Skeletal muscle tissue (tissue), 4 donors: Measurements from ENCODE around the gene PAXX. TPM values are rescaled to one million over a fixed set of nuclear protein-coding genes. Genes with fewer than 3 reads are reported as not detected.

Source experiments
- H3K27ac ChIP-seq: one replicate; pipeline ENCODE4 v1.7.0; 2013; ENCODE audit warnings: mild to moderate bottlenecking, low read depth, low read length, inconsistent platforms
- H3K27me3 ChIP-seq, 3 donors: one replicate each; pipeline ENCODE4 v1.7.0; 2013; ENCODE audit warnings: low read length in 3 of 3; ENCODE audit not compliant: control insufficient read depth in 3 of 3, insufficient read depth in 3 of 3
- H3K36me3 ChIP-seq, 3 donors: one replicate each; pipeline ENCODE4 v1.7.0; 2013; ENCODE audit warnings: low read length in 3 of 3; ENCODE audit not compliant: control insufficient read depth in 3 of 3, insufficient read depth in 3 of 3
- H3K4me1 ChIP-seq, 3 donors: one replicate each; pipeline ENCODE4 v1.7.0; 2013; ENCODE audit warnings: low read length in 3 of 3, mild to moderate bottlenecking in 3 of 3; ENCODE audit not compliant: control insufficient read depth in 3 of 3, insufficient read depth in 3 of 3
- H3K4me3 ChIP-seq, 3 donors: one replicate each; pipeline ENCODE4 v1.7.0; 2013; ENCODE audit warnings: low read length in 3 of 3
- H3K9ac ChIP-seq, 3 donors: one replicate each; pipeline ENCODE4 v1.7.0; 2013; ENCODE audit warnings: low read length in 3 of 3, mild to moderate bottlenecking in 3 of 3, moderate library complexity in 2 of 3, low read depth in 1 of 3
- H3K9me3 ChIP-seq, 3 donors: one replicate each; pipeline ENCODE4 v1.7.0; 2013; ENCODE audit warnings: low read length in 3 of 3; ENCODE audit not compliant: control insufficient read depth in 3 of 3
- total RNA-seq: library from RNA; depleted of rRNA; stranded (reverse); fragments of >200 nt; gene quantifications from one replicate; pipeline ENCODE4 v1.2.3, GENCODE V29; 2014
- donor health status: Osteomylitis.

The PAXX gene
- total RNA-seq, 1 donor from 2014 or later = 2.1 TPM

GRCh38 chr9:136992819-136993369, 672 bp downstream of the PAXX start:
- H3K36me3 ChIP-seq = peaks cover 3 to 6% (median 3%) of the 10 kb centered on the region in 3 donors
- H3K27ac ChIP-seq = peak overlapping the region; percentile 19
- H3K27me3 ChIP-seq = peaks cover 6 to 15% (median 11%) of the 10 kb centered on the region in 3 donors
- H3K4me3 ChIP-seq = peak overlapping the region; percentile 83 to 84 (median 83)
- H3K9me3 ChIP-seq = peaks cover 0 to 4% (median 0%) of the 10 kb centered on the region in 3 donors
- H3K4me1 ChIP-seq = peaks cover 13 to 18% (median 15%) of the 10 kb centered on the region in 3 donors
- H3K9ac ChIP-seq = peak overlapping the region; percentile 70 to 85 (median 85)

- Histone ChIP-seq H3K27me3 (peaks cover 6 to 18% (median 15%) of the 10 kb centered on the region in 3 donors), H3K4me1 (peaks cover 13 to 18% (median 15%) of the 10 kb centered on the region in 3 donors), H3K36me3 (peaks cover 3 to 6% (median 3%) of the 10 kb centered on the region in 3 donors), H3K9ac (peak overlapping the region in 1 of 3 donors; percentile 8), H3K9me3 (peaks cover 0 to 4% (median 0%) of the 10 kb centered on the region in 3 donors), H3K4me3 (no peak overlapping the region), H3K27ac (no peak overlapping the region)
Measured at GRCh38 chr9:136994180-136994887, 2.1 kb downstream of the PAXX start.

- Histone ChIP-seq H3K9ac (no peak overlapping the region), H3K9me3 (peaks cover 0 to 4% (median 0%) of the 10 kb centered on the region in 3 donors), H3K27ac (no peak overlapping the region), H3K4me3 (no peak overlapping the region), H3K4me1 (peaks cover 13 to 18% (median 15%) of the 10 kb centered on the region in 3 donors), H3K36me3 (peaks cover 3 to 6% (median 3%) of the 10 kb centered on the region in 3 donors), H3K27me3 (peaks cover 6 to 19% (median 15%) of the 10 kb centered on the region in 3 donors)
Measured at GRCh38 chr9:136994888-136995230, 2.6 kb downstream of the PAXX start.

- Histone ChIP-seq H3K27me3 (peaks cover 6 to 19% (median 15%) of the 10 kb centered on the region in 3 donors), H3K27ac (no peak overlapping the region), H3K9me3 (peaks cover 0 to 2% (median 0%) of the 10 kb centered on the region in 3 donors), H3K4me3 (no peak overlapping the region), H3K36me3 (peaks cover 3 to 6% (median 3%) of the 10 kb centered on the region in 3 donors), H3K4me1 (peaks cover 13 to 18% (median 15%) of the 10 kb centered on the region in 3 donors), H3K9ac (no peak overlapping the region)
Measured at GRCh38 chr9:136995362-136995761, 3.1 kb downstream of the PAXX start.

- H3K4me3 ChIP-seq = no peak overlapping the region
- H3K4me1 ChIP-seq = peaks cover 13 to 18% (median 15%) of the 10 kb centered on the region in 3 donors
Measured at GRCh38 chr9:136995772-136996311, 3.6 kb downstream of the PAXX start.

GRCh38 chr9:136996361-136997292, 4.4 kb downstream of the PAXX start, which contains the start of gene CLIC3:
TSS of gene CLIC3 (minus strand) at chr9:136996568. CDS start at chr9:136996543, 25 bp downstream.
- Histone ChIP-seq H3K27ac (no peak within 1 kb of the TSS), H3K9ac (no peak within 1 kb of the TSS), H3K9me3 (no peaks in the 10 kb centered on the region), H3K4me1 (peaks cover 11 to 18% (median 13%) of the 10 kb centered on the region in 3 donors), H3K4me3 (no peak within 1 kb of the TSS), H3K36me3 (peaks cover 3 to 6% (median 3%) of the 10 kb centered on the region in 3 donors), H3K27me3 (peaks cover 6 to 19% (median 15%) of the 10 kb centered on the region in 3 donors)

More at GRCh38 chr9:136995772-136996311, 3.6 kb downstream of the PAXX start:
- Histone ChIP-seq H3K27ac (no peak overlapping the region), H3K9ac (no peak overlapping the region), H3K9me3 (no peaks in the 10 kb centered on the region), H3K36me3 (peaks cover 3 to 6% (median 3%) of the 10 kb centered on the region in 3 donors), H3K27me3 (peaks cover 6 to 19% (median 15%) of the 10 kb centered on the region in 3 donors)

- H3K36me3 ChIP-seq = peaks cover 3 to 6% (median 3%) of the 10 kb centered on the region in 3 donors
- peaks cover 6 to 19% (median 15%) of the 10 kb centered on the region in 3 donors for H3K27me3 ChIP-seq
- H3K9ac ChIP-seq = no peak overlapping the region
- no peak overlapping the region for H3K27ac ChIP-seq
- H3K4me1 ChIP-seq = peaks cover 11 to 18% (median 13%) of the 10 kb centered on the region in 3 donors
- H3K9me3 ChIP-seq = no peaks in the 10 kb centered on the region
- H3K4me3 ChIP-seq = no peak overlapping the region
Measured at GRCh38 chr9:136997371-136997770, 5.1 kb downstream of the PAXX start.

- Histone ChIP-seq H3K9ac (no peak overlapping the region), H3K36me3 (peaks cover 3 to 6% (median 3%) of the 10 kb centered on the region in 3 donors), H3K4me3 (no peak overlapping the region), H3K27ac (no peak overlapping the region), H3K4me1 (peaks cover 7 to 14% (median 10%) of the 10 kb centered on the region in 3 donors), H3K27me3 (peaks cover 6 to 19% (median 15%) of the 10 kb centered on the region in 3 donors), H3K9me3 (no peaks in the 10 kb centered on the region)
Measured at GRCh38 chr9:136997830-136998234, 5.6 kb downstream of the PAXX start.
